Stimulated activated CD8-positive, alpha-beta memory T cell treated with anti-CD3 and anti-CD28 coated beads, Interleukin-12 subunit alpha, Interleukin-12 subunit beta, amount 100 ng/mL, for 24 hours (primary cell): Measurements from ENCODE around the gene RTP5.
A peak's percentile ranks its signal among the peaks of the same experiment; 100 is the strongest.

Experiments
- DNase-seq: peaks from one replicate; pipeline ENCODE4 v3.0.0-alpha.2; 2020; ENCODE audit errors: extremely low read depth

The RTP5 gene

DNA sequence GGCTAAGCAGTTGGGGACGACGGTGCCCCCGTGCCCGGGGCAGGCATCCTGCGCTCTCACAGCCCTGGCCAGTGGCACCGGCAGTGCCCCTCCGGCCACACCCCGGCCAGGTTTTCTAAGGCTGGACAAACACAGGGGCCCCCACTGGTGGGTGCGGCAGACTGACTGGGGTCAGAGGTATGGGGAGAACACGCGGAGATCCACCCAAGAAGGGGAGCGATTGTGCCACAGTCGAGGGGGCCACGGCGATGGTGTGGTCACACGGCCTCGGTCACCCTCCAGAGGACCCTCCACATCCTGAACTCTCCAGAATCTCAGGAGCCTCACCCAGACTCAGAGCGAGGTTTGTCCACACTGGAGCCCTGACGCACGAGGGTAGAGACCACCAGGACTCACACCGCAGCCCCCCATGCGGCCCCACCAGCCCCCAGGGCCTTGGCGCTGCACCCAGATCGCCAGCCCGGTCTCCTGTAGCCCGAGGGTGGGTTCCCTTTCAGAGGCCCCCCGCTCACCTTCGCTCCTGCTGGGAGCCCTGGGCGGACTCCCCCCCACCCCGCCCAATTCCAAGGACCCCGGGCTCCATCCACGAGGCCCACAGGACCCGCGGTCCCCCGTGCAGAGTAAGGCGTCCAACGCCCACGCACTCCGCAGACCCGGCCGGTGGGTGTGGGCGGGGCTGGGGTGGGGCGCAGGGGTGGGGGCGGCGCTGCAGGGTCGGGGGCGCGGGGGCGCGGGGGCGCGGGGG is 26.0 kb upstream of the RTP5 start:
- no peak for DNase-seq

DNA sequence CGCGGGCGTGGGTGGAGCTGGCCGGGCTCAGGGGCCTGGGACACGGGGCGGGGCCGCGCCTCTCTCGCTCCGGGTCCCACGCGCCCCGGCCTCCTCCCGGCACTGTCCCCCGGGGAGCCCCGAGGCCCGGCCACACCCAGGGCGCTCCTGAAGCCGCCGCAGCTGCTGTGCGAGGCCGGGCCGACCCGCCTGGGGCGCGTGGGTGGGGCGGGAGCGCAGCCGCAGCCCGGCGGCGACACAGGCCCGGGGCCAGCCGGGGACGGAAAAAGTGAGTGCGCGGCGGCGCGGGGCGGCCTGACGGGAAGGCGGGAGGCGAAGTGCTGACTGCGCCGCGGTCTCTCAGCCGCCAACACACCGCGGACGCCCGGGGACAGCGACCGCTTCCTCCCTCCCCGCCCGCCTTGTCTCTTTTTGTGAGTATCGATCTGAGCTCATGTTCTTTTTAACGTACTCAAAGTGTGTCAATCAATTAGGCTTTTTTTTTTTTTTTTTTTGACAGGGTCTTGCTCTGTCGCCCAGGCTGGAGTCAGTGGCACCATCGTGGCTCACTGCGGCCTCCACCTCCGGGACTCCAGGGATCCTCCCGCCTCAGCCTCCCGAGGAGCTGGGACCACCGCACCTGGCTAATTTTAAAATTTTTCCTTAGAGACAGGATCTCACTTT is 25.3 kb upstream of the RTP5 start:
- peak; percentile 65 for DNase-seq

DNA sequence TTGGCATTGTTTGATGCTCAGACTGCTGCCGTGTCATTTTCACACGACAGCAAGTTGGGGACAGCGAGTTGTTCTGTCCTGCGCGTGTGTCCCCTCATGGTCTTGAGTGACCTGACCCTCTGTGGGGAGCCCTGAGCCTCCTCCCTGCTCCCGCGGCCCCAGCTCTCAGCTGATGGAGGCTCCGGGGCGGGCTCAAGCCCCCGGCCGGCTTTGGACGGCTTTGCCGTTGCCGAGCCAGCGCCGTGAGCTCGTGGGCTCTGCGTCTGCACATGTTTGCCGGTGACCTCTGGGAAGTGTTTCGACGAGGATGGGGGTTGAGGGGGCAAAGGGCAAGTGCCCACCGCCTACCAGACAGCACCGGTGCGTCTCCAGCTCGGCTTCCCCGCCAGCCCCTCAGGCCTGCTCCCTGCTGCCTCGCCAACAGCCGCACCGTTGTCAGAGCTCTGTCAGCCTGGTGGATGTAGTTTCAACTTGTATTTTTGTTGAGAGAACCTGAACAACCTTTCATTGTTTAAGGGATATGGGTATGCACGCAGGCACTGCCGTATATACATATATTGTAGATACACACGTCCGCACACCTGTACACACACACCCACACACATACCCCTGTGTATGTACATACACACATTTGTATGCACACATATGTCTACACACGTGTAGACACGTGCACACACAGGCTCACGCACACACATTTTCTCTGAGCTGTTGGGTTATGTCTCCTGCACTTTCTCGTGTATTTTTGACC is 24.5 kb upstream of the RTP5 start:
- DNase-seq, result no peak

DNA sequence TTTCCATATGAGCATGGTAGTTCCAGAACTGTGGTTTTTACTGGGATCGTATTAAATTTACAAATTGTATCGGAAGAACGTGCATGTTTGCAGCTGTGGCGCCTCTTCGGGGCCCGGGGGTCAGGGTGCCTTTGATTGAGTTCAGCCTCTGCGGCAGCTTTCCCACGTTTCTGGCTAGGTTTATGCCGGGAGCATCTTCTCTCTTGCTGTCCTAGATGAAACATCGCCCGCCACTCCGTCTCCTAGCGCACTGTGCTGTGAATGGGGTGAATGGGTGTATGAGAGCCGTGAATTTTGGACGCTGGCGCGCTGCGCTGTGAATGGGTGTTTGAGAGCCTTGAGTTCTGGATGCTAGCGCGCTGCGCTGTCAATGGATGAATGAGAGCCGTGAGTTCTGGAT is 23.1 kb upstream of the RTP5 start:
- no peak for DNase-seq

DNA sequence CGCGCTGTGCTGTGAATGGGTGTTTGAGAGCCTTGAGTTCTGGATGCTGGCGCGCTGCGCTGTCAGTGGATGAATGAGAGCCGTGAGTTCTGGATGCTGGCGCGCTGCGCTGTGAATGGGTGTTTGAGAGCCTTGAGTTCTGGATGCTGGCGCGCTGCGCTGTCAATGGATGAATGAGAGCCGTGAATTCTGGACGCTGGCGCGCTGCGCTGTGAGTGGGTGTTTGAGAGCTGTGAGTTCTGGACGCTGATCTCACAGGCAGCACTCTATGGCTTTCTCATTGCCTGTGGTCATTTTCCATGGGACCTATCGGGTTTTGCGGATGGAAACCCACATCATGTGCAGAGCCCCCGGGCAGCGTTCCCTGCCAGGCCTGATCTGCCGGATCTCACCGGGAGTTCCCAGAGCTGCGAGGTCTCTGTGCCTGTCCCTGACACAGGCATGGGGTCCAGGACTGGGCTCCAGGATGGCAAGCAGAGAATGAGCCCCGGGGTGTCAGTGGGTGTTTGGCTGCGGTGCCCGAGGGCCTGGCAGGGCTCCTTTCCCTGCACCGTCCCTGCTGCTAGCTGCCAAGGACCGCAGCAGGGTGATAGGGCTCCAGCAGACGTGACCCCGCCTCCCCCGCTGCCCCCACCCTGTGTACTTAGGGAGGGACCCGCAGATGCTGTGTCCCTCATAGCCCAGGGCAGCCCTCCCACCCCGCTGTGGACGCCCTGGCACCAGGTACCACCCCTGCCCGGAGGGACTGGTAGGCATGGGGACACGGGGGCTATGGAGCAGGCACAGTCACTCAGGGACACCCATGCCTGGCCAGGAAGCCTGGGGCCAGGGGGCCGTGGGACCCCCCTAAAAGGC is 20.5 kb upstream of the RTP5 start:
- DNase-seq, result no peak

DNA sequence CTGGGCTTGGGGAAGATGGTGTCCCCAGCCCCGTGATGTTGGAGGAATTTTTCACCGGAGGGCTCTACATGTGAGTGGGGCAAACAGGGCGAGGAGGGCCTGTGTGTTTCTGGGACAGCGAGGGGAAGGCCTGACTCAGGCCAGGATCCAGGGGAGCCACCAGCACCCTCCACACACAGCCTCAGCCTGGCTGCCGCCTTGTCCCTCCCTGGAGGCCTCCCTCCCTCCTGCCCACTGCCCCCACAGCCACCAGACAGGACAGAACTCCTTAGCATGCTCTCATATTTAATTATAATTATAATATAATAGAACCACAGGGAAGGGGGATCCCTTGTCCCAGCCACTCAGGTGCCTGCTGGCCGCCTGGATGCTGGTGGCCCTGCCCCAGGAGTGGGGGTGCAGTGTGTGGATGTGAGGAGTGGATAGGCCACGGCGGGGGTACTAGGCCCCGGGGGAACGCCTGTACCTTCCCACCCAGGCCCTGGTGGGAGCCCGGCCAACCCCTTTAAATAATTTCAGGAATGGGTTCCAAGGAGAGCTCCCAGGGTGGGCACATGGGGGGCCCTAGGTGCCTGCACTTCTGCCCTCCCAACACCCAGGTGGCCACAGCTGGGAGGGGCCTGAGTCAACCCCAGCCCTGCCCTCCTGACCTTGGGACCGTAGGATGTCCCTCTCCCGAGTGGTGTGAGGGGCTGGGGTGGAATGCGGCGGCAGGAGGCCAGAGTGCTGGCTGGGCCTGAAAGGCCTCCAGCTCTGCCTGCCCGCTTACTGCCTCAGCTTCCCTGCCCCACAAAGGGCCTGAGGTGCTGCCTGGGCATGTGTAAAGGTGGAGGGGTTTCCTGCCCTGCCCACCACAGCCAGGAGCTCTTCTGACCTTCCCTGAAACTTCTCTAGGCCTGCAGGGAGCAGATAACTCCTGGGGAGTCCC is 19.6 kb upstream of the RTP5 start:
- DNase-seq, result no peak

DNA sequence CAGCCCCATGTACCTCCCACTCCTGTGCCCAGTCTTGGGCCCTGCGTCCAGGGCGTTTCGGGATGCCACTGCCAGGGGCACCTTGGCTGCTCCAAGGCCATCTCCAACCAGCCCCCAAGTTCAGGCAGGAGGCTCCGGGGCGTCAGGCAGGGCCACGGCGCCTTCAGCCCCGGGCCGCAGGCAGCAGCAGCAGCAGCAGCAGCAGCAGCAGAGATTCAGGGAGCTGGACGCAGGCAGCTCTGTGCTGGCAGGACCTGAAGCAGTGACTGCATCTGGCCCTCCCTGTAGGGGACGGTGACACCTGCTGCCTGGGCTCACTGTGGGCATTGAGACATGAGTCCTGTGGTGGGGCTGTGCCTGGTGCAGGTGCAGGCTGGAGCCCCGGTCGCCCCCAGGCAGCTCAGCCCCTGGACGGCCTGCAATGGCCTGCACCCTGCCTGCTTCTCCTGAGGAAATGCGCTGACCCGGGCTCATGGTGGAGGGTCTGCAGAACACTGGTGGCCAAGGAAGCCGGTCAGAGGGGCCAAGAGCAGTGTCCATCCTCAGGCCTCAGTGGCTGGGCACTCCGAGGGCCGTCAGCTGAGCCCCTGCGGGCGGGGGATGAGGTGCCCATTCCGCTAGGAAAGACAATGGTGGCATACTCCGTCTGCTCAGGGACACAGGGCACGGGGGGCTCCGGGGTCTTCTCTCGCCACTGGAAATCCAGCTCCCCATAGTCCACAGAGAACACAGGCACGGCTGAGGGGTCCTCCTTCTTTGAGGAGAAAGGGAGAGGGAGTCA is 18.8 kb upstream of the RTP5 start:
- DNase-seq, result no peak

DNA sequence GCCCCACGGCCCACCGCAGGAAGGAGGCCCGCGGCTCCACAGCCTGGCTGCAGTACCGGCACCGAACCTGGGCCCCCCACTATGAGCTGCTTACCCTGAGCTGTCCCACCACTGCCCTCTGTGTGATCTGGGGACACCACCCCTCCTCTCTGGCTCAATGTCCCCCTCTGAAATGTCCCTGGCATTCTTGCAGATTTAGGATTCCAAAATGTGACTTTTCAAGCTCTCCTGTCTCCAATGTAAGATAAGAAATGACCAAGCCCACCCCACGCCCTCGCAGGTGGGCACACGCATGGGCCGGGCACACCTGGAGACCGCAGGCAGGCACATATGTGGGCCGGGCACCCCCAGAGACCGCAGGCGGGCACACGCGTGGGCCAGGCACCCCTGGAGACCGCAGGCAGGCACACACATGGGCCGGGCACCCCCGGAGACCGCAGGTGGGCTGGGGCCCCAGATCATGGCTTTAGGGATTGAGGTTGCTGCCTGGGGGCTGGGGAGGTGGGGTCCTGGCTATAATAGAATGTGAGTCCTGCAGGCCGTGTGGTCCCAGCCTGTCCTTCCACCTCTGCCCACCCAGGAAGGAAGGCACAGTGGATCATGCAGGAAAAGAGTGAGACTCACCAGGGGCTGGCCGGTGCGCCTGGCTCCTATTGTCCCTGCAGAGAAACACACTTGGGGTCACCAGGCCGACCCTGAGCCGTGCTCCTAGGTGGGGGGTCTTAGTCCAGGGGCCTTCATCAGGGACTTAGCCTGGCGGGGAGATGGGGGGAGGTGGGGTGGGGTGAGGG is 18.0 kb upstream of the RTP5 start:
- DNase-seq, result no peak

DNA sequence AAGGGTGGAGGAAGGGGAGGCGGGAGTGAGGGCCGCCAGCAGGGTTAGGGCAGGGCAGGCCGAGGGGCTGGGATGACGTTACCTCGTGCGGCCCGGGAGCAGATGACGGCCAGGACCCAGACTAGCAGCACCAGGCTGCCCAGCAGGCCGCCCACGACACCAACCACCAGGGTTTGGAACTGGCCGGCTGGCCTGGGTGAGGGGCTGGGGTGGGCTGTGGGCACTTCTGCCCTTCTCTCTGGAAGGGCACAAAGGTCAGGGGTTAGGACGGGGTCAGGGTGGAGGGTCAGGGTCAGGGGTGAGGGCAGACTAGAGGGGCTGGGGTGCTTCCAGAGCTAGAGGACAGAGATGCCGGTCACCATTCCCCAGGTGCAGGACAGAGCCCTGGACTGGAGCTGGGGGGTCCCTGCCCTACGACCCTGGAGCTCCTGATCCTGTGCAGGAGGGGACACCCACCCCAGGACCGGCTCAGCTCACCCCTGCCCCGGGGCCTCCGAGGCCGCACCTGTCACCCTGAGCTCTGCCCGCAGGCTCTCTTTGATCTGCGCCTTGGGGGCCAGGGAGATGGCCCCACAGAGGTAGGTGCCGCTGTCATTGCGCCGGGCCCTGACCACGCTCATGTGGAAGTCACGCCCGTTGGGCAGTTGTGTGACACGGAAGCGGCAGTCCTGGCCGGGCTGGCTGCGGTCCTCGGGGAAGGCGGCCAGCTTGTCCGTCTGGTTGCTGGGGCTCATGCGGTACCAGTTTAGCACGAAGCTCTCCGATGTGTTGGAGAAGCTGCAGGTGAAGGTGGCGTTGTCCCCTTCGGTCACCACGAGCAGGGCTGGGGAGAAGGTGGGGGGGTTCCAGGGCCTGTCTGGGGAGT is 17.2 kb upstream of the RTP5 start:
- DNase-seq, result no peak

DNA sequence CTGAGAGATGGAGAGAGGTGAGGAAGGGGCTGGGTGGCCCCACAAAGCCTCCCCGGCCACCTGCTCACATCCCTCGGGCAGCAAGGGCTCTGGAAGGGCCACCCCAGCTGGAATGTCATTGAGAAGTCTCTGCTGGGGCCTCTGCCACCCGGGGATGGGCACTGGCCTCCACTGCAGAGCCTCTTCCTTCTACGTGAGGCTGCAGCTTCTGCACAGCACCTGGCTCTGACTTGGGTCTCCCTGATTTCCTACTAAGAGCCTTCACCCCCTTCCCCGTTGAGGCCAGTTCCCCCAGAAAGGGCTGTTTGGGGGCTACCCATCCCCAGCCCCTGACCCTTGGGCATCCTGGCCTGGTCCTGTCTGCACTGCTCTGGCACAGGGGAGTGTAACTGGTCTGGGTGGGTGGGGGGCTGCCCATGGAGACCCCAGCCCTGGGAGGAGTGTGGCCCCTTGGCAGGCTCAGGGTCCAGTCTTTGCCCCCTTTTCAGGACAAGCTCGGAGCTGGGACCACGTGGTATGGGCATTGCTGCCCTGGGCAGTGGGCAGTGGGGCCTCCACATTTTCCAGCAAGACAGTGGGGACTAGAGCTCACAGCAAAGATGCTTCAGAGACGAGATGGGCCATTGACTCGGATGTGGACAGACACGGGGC is 16.4 kb upstream of the RTP5 start:
- DNase-seq, result no peak

DNA sequence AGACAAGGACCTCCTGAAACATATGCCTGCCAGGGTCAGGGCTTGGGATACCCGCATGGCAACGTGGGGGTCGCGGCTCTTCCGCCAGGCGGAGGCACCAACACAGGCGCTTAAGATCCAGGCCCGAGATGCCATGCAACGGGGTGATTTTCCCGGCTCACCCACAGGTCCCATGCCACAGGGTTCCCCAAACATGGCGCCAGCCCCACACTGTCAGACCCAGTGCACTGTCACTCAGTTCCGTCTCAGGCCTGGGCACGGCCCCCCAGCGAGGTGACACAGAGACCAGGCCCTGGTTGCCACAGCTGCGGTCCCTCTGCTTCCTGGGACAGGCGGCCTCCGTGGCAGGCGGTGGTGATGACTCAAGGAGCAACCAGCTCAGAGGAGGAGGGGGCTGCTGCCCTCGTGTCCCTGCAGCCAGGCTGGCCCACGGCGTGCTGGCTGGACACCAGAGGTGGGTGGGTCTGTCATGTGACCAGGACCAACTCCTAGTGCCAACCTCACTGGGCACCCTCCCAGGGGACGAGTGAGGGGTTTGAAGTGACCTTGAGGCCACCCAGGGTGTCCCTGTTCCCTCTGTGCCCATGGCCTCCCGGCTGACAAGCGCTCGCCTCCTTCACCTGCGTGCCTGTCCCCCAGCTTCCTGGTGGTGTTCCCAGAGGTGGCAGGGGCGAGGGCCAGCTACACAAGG is 15.7 kb upstream of the RTP5 start:
- DNase-seq, result no peak

DNA sequence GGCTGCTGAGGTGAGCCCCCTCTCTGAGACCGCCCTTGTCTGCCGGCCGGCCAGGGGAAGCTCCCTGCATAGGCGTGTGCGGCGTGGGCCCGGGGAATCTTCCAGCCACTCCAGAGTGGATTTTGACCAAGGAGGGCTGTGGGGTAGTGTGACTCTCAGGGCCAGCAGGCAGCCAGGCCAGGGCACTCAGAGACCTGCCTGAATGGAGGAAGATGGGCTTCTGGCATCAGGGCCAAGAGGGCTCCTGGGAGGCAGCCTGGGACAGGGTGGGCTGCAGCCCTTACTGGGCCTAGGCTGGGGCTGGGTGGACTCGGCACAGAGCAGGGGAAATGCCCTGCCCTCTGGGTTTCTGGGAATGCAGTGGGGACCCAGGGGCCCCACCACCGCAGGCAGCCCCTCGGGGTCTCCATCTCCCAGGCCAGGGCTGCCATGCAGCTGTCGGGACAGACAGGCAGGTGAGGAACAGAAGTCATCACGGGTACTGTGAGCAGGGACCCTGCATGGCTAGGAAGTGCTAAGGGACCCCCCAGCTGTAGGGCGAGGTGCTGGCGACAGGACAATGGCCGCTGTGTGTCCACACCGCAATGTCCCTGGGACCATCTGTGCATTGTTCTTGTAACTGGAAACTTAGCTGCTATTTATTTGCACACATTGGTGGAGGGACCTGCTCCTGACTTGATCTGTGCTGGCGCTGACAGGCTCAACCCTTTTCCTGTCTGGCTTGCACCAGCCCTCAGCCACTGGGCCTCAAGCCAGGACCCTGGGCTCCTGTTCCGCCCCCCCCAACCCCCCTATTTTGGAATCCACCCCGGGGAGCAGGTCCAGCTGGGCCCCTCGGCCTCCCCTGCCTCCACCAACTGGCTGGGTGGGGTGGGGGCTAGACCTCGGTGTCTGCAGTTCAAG is 14.9 kb upstream of the RTP5 start:
- no peak for DNase-seq

DNA sequence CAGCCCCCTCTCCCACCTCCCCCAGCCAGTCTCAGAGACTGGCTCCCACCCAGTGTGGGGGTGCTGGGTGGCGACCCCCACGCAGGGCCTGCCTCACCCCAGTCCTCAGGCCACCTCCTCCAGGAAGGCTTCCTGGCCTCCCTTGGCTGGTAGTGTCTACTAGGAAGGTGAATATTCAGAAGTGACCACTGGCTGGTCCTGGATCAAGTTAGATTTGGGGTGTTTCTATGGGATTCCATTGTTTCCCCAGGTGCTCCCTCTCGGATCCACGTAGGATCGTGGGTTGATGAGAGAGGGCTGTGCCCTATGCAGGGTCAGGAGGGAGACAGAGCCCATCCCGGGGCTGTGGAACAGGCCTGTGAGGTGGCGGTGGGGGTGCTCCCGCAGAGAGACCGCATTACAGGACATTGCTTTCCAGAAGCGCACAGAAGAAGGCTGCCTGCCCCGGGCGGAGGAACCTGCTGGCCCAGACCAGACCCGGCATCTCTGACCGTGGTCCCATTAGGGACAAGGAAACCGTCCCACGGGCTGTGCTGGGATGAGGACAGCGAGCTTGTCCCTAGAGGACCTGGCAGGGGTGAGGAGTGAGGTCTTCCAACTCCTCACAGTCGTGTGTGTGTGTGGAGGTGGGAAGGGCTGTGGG is 14.2 kb upstream of the RTP5 start:
- no peak for DNase-seq

DNA sequence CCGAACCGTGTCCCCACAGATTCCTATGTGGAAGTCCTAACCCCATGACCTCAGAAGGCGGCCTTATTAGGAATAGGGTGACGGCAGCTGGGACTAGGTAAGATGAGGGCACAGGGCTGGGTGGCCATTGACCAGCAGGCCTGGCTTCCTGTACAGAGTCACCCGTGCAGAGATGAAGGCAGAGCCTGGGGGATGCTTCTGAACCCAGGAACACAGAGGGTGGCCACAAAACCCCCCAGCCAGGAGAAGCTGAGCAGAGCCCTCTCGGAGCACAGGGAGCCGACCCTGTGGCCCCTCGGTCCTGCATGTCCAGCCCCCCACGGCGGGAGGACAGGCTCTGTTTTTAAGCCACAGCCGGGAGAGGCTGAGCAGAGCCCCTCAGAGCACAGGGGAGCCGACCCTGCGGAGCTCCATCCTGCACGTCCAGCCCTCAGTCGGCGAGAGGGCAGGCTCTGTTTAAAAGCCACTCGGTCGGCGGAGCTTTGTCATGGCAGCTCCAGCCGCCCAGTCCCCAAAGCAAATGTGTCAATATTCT is 13.6 kb upstream of the RTP5 start:
- DNase-seq, result no peak

DNA sequence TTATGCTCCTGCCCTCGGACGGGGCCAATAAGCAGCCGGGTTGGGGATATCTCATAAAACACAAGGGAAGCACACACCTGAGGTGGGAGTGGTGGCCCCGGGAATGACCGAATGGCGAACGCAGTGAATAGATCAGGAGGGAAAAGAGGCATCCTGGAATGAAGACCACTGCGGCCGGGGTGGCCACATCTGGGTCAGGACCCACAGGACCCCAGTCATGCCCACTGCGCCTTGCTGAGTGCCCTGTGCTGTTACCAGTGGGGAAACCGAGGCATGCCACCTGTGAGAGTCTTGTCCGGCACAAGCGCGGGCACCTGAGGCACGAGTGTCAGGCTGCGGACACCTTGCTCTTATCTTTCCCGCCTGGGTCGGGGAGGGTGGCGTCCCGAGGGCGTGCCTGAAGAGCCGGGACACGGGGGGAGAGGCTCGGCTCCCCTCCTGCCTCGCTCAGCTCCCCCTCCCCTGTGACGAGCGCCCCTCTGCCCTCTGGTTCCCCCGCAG is 12.4 kb upstream of the RTP5 start:
- DNase-seq, result no peak
